SK-N-SH (cell line): ENCODE data around the gene SBNO1. TPM values are rescaled to one million over a fixed set of nuclear protein-coding genes. Genes with fewer than 3 reads are reported as not detected.

Source experiments
- CHD2 ChIP-seq: fragments of 150-350 bp; IDR thresholded peaks from 2 replicates; pipeline ENCODE4 v1.6.1; 2018; ENCODE audit warnings: low read length; ENCODE audit not compliant: partially characterized antibody
- EP300 ChIP-seq, 2 experiments: IDR thresholded peaks; 2 replicates each; pipeline versions ENCODE4 v1.4.0 to v1.6.1; 2012; ENCODE audit warnings: borderline replicate concordance in 1 of 2, low read depth in 1 of 2, low read length in 1 of 2
- FOSL2 ChIP-seq: IDR thresholded peaks from 2 replicates; pipeline ENCODE4 v1.4.0; 2012; ENCODE audit warnings: low read depth, mild to moderate bottlenecking, moderate library complexity, borderline replicate concordance
- FOXJ3 ChIP-seq: sonication (generic); formaldehyde crosslinking; IDR thresholded peaks from 2 replicates; pipeline ENCODE4 v1.5.1; 2020; ENCODE audit warnings: mild to moderate bottlenecking, missing genetic modification reagents
- FOXM1 ChIP-seq: IDR thresholded peaks from 2 replicates; pipeline ENCODE4 v1.4.0; 2012; ENCODE audit warnings: low read depth, mild to moderate bottlenecking
- GABPA ChIP-seq: IDR thresholded peaks from 2 replicates; pipeline ENCODE4 v1.4.0; 2012; ENCODE audit warnings: low read depth, mild to moderate bottlenecking
- JUND ChIP-seq: IDR thresholded peaks from 2 replicates; pipeline ENCODE4 v1.4.0; 2012
- MEF2A ChIP-seq: IDR thresholded peaks from 2 replicates; pipeline ENCODE4 v1.4.0; 2012; ENCODE audit warnings: low read depth, borderline replicate concordance
- NFIC ChIP-seq: IDR thresholded peaks from 2 replicates; pipeline ENCODE4 v1.4.0; 2012; ENCODE audit warnings: borderline replicate concordance
- NRF1 ChIP-seq: IDR thresholded peaks from 2 replicates; pipeline ENCODE4 v1.6.1; 2012; ENCODE audit warnings: low read depth, mild to moderate bottlenecking, low read length
- POLR2AphosphoS5 ChIP-seq: IDR thresholded peaks from 2 replicates; pipeline ENCODE4 v1.6.1; 2012; ENCODE audit warnings: low read depth, low read length
- RFX5 ChIP-seq: IDR thresholded peaks from 2 replicates; pipeline ENCODE4 v1.6.1; 2012; ENCODE audit warnings: mild to moderate bottlenecking, improper control_type of control experiment, low read length
- RXRA ChIP-seq: IDR thresholded peaks from 2 replicates; pipeline ENCODE4 v1.4.0; 2012; ENCODE audit warnings: low read depth, mild to moderate bottlenecking, borderline replicate concordance
- TEAD4 ChIP-seq: IDR thresholded peaks from 2 replicates; pipeline ENCODE4 v1.4.0; 2012; ENCODE audit warnings: mild to moderate bottlenecking, borderline replicate concordance; ENCODE audit not compliant: insufficient read depth
- YY1 ChIP-seq: IDR thresholded peaks from 2 replicates; pipeline ENCODE4 v1.4.0; 2012; ENCODE audit warnings: low read depth, mild to moderate bottlenecking
- polyA plus RNA-seq, 3 experiments: library from polyadenylated mRNA; depleted of rRNA; stranded (reverse); fragments of >200 nt; gene quantifications; 2 replicates each; pipeline ENCODE4 v1.2.3, GENCODE V29; 2012
- TF ChIP-seq, protein P1 (sequence below): fragments of 200-600 bp; sonication (generic); IDR thresholded peaks from 2 replicates; pipeline ENCODE4 v1.6.1; 2017; ENCODE audit warnings: antibody characterized with exemption, mild to moderate bottlenecking, moderate library complexity
- TF ChIP-seq, protein P2 (sequence below): IDR thresholded peaks from 2 replicates; pipeline ENCODE4 v1.4.0; 2012; ENCODE audit warnings: low read depth, borderline replicate concordance

SBNO1 gene
- polyA plus RNA-seq, 1 of the 3 experiments (the other 2 are of a cell fraction): 4.5 TPM

DNA sequence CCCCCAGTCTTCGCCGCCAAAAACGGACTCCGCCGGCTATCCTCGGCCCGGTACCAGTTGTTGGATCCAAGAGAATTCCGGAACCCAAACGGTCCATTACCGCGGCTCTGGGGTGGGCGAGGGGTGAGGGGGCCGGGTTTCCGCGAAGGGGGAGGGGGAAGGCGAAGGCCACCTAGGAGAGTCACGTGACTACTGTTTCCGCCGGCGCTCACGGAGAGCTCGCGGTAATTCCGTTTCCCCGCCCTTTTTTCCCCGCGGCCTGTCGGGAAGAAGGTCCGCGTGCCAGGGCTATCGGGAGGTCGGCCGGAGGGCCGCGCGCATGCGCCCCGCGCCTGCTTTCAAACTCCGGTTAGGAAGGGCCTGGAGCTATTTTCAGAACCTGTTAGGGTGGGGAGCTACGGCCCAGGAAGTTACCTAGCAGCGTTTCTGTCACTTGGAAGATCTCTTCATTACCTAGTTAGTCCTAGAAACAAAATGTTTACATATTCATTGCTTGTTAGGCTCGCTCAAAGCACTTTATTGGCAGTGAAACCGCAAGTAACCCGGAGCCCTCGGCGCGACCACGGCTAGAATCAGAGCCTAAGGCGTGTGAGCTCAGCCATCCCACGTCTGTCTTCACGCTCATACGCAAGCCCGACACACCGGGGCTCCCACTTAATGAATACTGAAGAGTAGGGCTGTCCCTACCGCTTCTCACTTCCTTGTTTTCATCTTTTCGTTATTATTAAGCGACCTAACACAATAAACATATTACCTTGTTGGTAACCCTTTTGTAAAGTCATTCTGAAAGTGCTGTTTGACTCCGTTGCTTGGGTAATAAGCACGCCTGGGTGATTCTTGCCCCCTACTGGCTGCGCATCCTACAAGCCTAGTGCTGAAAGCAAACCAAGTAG, 624 bp upstream of the SBNO1 start (continued):
- TF ChIP-seq RFX5: 0 out of 2 replicates have a peak, but pooled peaks have one; percentile 55
- no peak for TF ChIP-seq TEAD4
- peak; percentile 97 for TF ChIP-seq NRF1
- no peak for TF ChIP-seq EP300 (IDR thresholded peaks at IDR 0.05; ENCODE audit: borderline replicate concordance in 1 of 2, low read depth in 1 of 2, low read length in 1 of 2)
- no peak for TF ChIP-seq FOSL2
- TF ChIP-seq, protein P1, sequence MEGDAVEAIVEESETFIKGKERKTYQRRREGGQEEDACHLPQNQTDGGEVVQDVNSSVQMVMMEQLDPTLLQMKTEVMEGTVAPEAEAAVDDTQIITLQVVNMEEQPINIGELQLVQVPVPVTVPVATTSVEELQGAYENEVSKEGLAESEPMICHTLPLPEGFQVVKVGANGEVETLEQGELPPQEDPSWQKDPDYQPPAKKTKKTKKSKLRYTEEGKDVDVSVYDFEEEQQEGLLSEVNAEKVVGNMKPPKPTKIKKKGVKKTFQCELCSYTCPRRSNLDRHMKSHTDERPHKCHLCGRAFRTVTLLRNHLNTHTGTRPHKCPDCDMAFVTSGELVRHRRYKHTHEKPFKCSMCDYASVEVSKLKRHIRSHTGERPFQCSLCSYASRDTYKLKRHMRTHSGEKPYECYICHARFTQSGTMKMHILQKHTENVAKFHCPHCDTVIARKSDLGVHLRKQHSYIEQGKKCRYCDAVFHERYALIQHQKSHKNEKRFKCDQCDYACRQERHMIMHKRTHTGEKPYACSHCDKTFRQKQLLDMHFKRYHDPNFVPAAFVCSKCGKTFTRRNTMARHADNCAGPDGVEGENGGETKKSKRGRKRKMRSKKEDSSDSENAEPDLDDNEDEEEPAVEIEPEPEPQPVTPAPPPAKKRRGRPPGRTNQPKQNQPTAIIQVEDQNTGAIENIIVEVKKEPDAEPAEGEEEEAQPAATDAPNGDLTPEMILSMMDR: peak; percentile 84
- no peak for TF ChIP-seq FOXM1
- peak; percentile 99 for TF ChIP-seq CHD2
- peak; percentile 51; the same call in 1 of the 2 replicates for TF ChIP-seq FOXJ3
- TF ChIP-seq RXRA: no peak
- TF ChIP-seq, protein P2, sequence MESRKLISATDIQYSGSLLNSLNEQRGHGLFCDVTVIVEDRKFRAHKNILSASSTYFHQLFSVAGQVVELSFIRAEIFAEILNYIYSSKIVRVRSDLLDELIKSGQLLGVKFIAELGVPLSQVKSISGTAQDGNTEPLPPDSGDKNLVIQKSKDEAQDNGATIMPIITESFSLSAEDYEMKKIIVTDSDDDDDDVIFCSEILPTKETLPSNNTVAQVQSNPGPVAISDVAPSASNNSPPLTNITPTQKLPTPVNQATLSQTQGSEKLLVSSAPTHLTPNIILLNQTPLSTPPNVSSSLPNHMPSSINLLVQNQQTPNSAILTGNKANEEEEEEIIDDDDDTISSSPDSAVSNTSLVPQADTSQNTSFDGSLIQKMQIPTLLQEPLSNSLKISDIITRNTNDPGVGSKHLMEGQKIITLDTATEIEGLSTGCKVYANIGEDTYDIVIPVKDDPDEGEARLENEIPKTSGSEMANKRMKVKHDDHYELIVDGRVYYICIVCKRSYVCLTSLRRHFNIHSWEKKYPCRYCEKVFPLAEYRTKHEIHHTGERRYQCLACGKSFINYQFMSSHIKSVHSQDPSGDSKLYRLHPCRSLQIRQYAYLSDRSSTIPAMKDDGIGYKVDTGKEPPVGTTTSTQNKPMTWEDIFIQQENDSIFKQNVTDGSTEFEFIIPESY: peak; percentile 97
- peak; percentile 83 for TF ChIP-seq POLR2AphosphoS5
- TF ChIP-seq MEF2A: no peak
- TF ChIP-seq JUND: no peak
- no peak for TF ChIP-seq NFIC
- TF ChIP-seq GABPA: peak; percentile 56; the same call in 1 of the 2 replicates
- TF ChIP-seq YY1: 0 out of 2 replicates have a peak, but pooled peaks have one; percentile 46
